HG03045 (cell line): Measurements from ENCODE around the gene DIAPH2.
"Not testable (repeated sequence)": the region's sequence is repeated elsewhere in the genome, so short reads cannot be mapped to it uniquely, and the experiment has no call there.

Experiments used
- ATAC-seq: cut with Tn5 transposase; IDR thresholded peaks from one replicate; pipeline ENCODE4 v1.9.1; 2021; ENCODE audit warnings: mild to moderate bottlenecking, moderate library complexity; ENCODE audit not compliant: unreplicated experiment

Gene DIAPH2

GRCh38 chrX:97367125-97367524 is 682.5 kb downstream of the DIAPH2 start:
- no peak for ATAC-seq

GRCh38 chrX:97369947-97370346 is 685.3 kb downstream of the DIAPH2 start:
- ATAC-seq: no peak

GRCh38 chrX:97372001-97372766 is 687.5 kb downstream of the DIAPH2 start:
- no peak for ATAC-seq

- ATAC-seq: no peak
Observed at GRCh38 chrX:97374266-97374665, 689.6 kb downstream of the DIAPH2 start.

- ATAC-seq: no peak
Observed at GRCh38 chrX:97380200-97380599, 695.6 kb downstream of the DIAPH2 start.

- ATAC-seq: no peak
Observed at GRCh38 chrX:97384685-97385084, 700.0 kb downstream of the DIAPH2 start.

- no peak for ATAC-seq
Observed at GRCh38 chrX:97387004-97387403, 702.4 kb downstream of the DIAPH2 start.

- ATAC-seq: no peak
Observed at GRCh38 chrX:97389761-97390192, 705.1 kb downstream of the DIAPH2 start.

- ATAC-seq: no peak
Observed at GRCh38 chrX:97397371-97397770, 712.7 kb downstream of the DIAPH2 start.

GRCh38 chrX:97398030-97398551 is 713.4 kb downstream of the DIAPH2 start:
- peak; percentile 46 for ATAC-seq

GRCh38 chrX:97399400-97399799 is 714.8 kb downstream of the DIAPH2 start:
- no peak for ATAC-seq

- ATAC-seq: no peak
Observed at GRCh38 chrX:97400492-97400891, 715.9 kb downstream of the DIAPH2 start.

- peak; percentile 54 for ATAC-seq
Observed at GRCh38 chrX:97401154-97401553, 716.5 kb downstream of the DIAPH2 start.

GRCh38 chrX:97401586-97402136 is 717.0 kb downstream of the DIAPH2 start:
- ATAC-seq: no peak

- ATAC-seq: no peak
Observed at GRCh38 chrX:97402333-97402732, 717.7 kb downstream of the DIAPH2 start.

GRCh38 chrX:97402903-97403302 is 718.3 kb downstream of the DIAPH2 start:
- ATAC-seq: no peak

- ATAC-seq: no peak
Observed at GRCh38 chrX:97405031-97405660, 720.5 kb downstream of the DIAPH2 start.

GRCh38 chrX:97409632-97410415 is 725.2 kb downstream of the DIAPH2 start:
- ATAC-seq: not testable (repeated sequence)

- ATAC-seq: no peak
Observed at GRCh38 chrX:97416461-97416860, 731.8 kb downstream of the DIAPH2 start.

GRCh38 chrX:97429101-97429500 is 744.5 kb downstream of the DIAPH2 start:
- no peak for ATAC-seq

GRCh38 chrX:97431281-97431680 is 746.6 kb downstream of the DIAPH2 start:
- ATAC-seq: no peak
